Measurements from ENCODE around the gene PHF14. TPM values are rescaled to one million over a fixed set of nuclear protein-coding genes. Genes with fewer than 3 reads are reported as not detected.

PHF14 gene
- total and polyA plus RNA-seq, 4 donors = 6.9 to 24.4 (median 15.3) TPM

- WGBS = 88% methylated on average over 4 of the region's 4 CpGs
Measured at GRCh38 chr7:11035661-11036060, 62.0 kb downstream of the PHF14 start.

GRCh38 chr7:11039974-11040373 is 66.3 kb downstream of the PHF14 start:
- no peaks in the 10 kb centered on the region for H3K27me3 ChIP-seq (ENCODE audit: control insufficient read depth in 4 of 4, insufficient read depth in 4 of 4, low read length in 3 of 4)
- H3K9me3 ChIP-seq (ENCODE audit: control insufficient read depth in 4 of 4, low read length in 3 of 4) = no peaks in the 10 kb centered on the region
- no peak overlapping the region for H3K27ac ChIP-seq (ENCODE audit: low read depth in 1 of 2, low read length in 2 of 2)
- TF ChIP-seq HNF4A (conservative IDR thresholded peaks at IDR 0.05) = no peak
- TF ChIP-seq FOXA1 (IDR thresholded peaks at IDR 0.05) = no peak
- TF ChIP-seq ATF3 (IDR thresholded peaks at IDR 0.05) = no peak
- no peak for TF ChIP-seq TAF1 (conservative IDR thresholded peaks at IDR 0.05)
- no peak for TF ChIP-seq YY1 (IDR thresholded peaks at IDR 0.05)
- no peak for TF ChIP-seq REST (IDR thresholded peaks at IDR 0.05)
- no peak for TF ChIP-seq HNF4G (IDR thresholded peaks at IDR 0.05)
- no peak for TF ChIP-seq SP1 (IDR thresholded peaks at IDR 0.05)
- no peak for TF ChIP-seq ZBTB33 (IDR thresholded peaks at IDR 0.05)
- TF ChIP-seq GABPA (IDR thresholded peaks at IDR 0.05 in 1 of 2, conservative IDR thresholded peaks at IDR 0.05 in 1 of 2) = no peak
- no peak overlapping the region for H3K4me3 ChIP-seq (ENCODE audit: low read depth in 1 of 3, low read length in 3 of 3)
- no peak overlapping the region for H3K9ac ChIP-seq (ENCODE audit: low read depth in 1 of 2, low read length in 2 of 2)
- no peak for DNase-seq (ENCODE audit: low spot score)
- peaks cover 2 to 20% (median 11%) of the 10 kb centered on the region in 4 donors for H3K36me3 ChIP-seq (ENCODE audit: control insufficient read depth in 4 of 4, insufficient read depth in 3 of 4, low read depth in 1 of 4, low read length in 3 of 4)
- H3K4me1 ChIP-seq (ENCODE audit: control insufficient read depth in 4 of 4, insufficient read depth in 4 of 4, low read length in 3 of 4) = no peaks in the 10 kb centered on the region

More at GRCh38 chr7:11035661-11036060, 62.0 kb downstream of the PHF14 start:
- Histone ChIP-seq H3K27ac (ENCODE audit: low read depth in 1 of 2, low read length in 2 of 2) (no peak overlapping the region), H3K9ac (ENCODE audit: low read depth in 1 of 2, low read length in 2 of 2) (no peak overlapping the region), H3K27me3 (ENCODE audit: control insufficient read depth in 4 of 4, insufficient read depth in 4 of 4, low read length in 3 of 4) (no peaks in the 10 kb centered on the region), H3K4me1 (ENCODE audit: control insufficient read depth in 4 of 4, insufficient read depth in 4 of 4, low read length in 3 of 4) (no peaks in the 10 kb centered on the region), H3K36me3 (ENCODE audit: control insufficient read depth in 4 of 4, insufficient read depth in 3 of 4, low read depth in 1 of 4, low read length in 3 of 4) (peaks cover 2 to 19% (median 11%) of the 10 kb centered on the region in 4 donors), H3K4me3 (ENCODE audit: low read depth in 1 of 3, low read length in 3 of 3) (no peak overlapping the region), H3K9me3 (ENCODE audit: control insufficient read depth in 4 of 4, low read length in 3 of 4) (no peaks in the 10 kb centered on the region)
- no peak for DNase-seq (ENCODE audit: low spot score)
- no peak for TF ChIP-seq TAF1 (conservative IDR thresholded peaks at IDR 0.05)
- no peak for TF ChIP-seq ZBTB33 (IDR thresholded peaks at IDR 0.05)
- TF ChIP-seq RAD21 (IDR thresholded peaks at IDR 0.05) = no peak
- TF ChIP-seq ATF3 (IDR thresholded peaks at IDR 0.05) = no peak
- TF ChIP-seq MAX (IDR thresholded peaks at IDR 0.05) = no peak
